HepG2 (cell line): ENCODE results near the gene CLASP1. TPM values are rescaled to one million over a fixed set of nuclear protein-coding genes. Genes with fewer than 3 reads are reported as not detected.

ENCODE experiments used
- ELF3 ChIP-seq: IDR thresholded peaks from 2 replicates; pipeline ENCODE4 v1.6.1; 2016; ENCODE audit warnings: missing genetic modification reagents, missing compliant biosample characterization
- HIVEP1 ChIP-seq: sonication (generic); formaldehyde crosslinking; IDR thresholded peaks from 2 replicates; pipeline ENCODE4 v1.4.0; 2020; ENCODE audit warnings: mild to moderate bottlenecking, missing genetic modification reagents
- HNRNPK ChIP-seq: fragments of 200-400 bp; formaldehyde crosslinking; IDR thresholded peaks from 2 replicates; pipeline ENCODE4 v1.6.1; 2018; ENCODE audit warnings: low read length, low read depth, moderate library complexity, mild to moderate bottlenecking; ENCODE audit not compliant: poor library complexity, severe bottlenecking
- KDM1A ChIP-seq: IDR thresholded peaks from 2 replicates; pipeline ENCODE4 v1.6.1; 2016; ENCODE audit warnings: missing compliant biosample characterization
- KLF9 ChIP-seq: IDR thresholded peaks from 2 replicates; pipeline ENCODE4 v1.6.1; 2016; ENCODE audit warnings: low read depth
- MBNL3 ChIP-seq: fragments of 250-450 bp; sonication (Bioruptor Pico); conservative IDR thresholded peaks from 2 replicates; pipeline ENCODE4 v1.8.0; 2022; ENCODE audit warnings: mild to moderate bottlenecking, inconsistent platforms
- MYC ChIP-seq: sonication (generic); formaldehyde crosslinking; IDR thresholded peaks from 2 replicates; pipeline ENCODE4 v1.9.0; 2021; ENCODE audit warnings: missing genetic modification reagents, borderline replicate concordance
- NBN ChIP-seq: fragments of 450-650 bp; conservative IDR thresholded peaks from 2 replicates; pipeline ENCODE4 v1.6.1; 2017
- REL ChIP-seq: sonication (generic); formaldehyde crosslinking; conservative IDR thresholded peaks from 2 replicates; pipeline ENCODE4 v1.8.0; 2022; ENCODE audit warnings: mild to moderate bottlenecking, missing genetic modification reagents, moderate library complexity
- RXRA ChIP-seq: sonication (generic); formaldehyde crosslinking; IDR thresholded peaks from 2 replicates; pipeline ENCODE4 v1.5.1; 2020; ENCODE audit warnings: missing genetic modification reagents
- SALL1 ChIP-seq: sonication (generic); formaldehyde crosslinking; IDR thresholded peaks from 2 replicates; pipeline ENCODE4 v1.8.0; 2022; ENCODE audit warnings: mild to moderate bottlenecking, missing genetic modification reagents
- SKI ChIP-seq: fragments of 450-650 bp; IDR thresholded peaks from one replicate; pipeline ENCODE4 v1.6.1; 2018; ENCODE audit warnings: mild to moderate bottlenecking; ENCODE audit not compliant: partially characterized antibody
- ZFP62 ChIP-seq: sonication (generic); formaldehyde crosslinking; IDR thresholded peaks from 2 replicates; pipeline ENCODE4 v1.4.0; 2020; ENCODE audit warnings: missing genetic modification reagents
- ZNF224 ChIP-seq: sonication (generic); formaldehyde crosslinking; IDR thresholded peaks from 2 replicates; pipeline ENCODE4 v1.5.0; 2020; ENCODE audit warnings: mild to moderate bottlenecking, missing genetic modification reagents
- ZNF431 ChIP-seq: sonication (generic); formaldehyde crosslinking; IDR thresholded peaks from 2 replicates; pipeline ENCODE4 v1.9.0; 2022; ENCODE audit warnings: missing genetic modification reagents, low read depth, mild to moderate bottlenecking, borderline replicate concordance
- ZNF572 ChIP-seq: sonication (generic); formaldehyde crosslinking; IDR thresholded peaks from 2 replicates; pipeline ENCODE4 v1.5.1; 2020; ENCODE audit warnings: mild to moderate bottlenecking, missing genetic modification reagents
- ZSCAN12 ChIP-seq: sonication (generic); formaldehyde crosslinking; IDR thresholded peaks from 2 replicates; pipeline ENCODE4 v1.9.0; 2021; ENCODE audit warnings: mild to moderate bottlenecking, missing genetic modification reagents
- polyA plus RNA-seq, 8 experiments: library from polyadenylated mRNA; depleted of rRNA in 3 of 8; stranded (reverse) in 7 of 8; unstranded in 1 of 8; fragments of >200 nt; fragmentation: Illumina TruSeq in 4 of 8; extraction: Trizol in 4 of 8; gene quantifications; 2 replicates each; pipeline versions ENCODE4 v1.2.1 to v1.2.3, GENCODE V29; 2011 to 2016; ENCODE audit warnings: low read depth in 4 of 8, missing spikeins in 1 of 8, mixed read lengths in 1 of 8; ENCODE audit not compliant: insufficient read depth in 1 of 8
- total RNA-seq, 5 experiments: library from RNA; depleted of rRNA; stranded (reverse); fragments of >200 nt; fragmentation: Illumina TruSeq; extraction: Trizol; gene quantifications; 2 replicates each; pipeline ENCODE4 v1.2.3, GENCODE V29; 2016; ENCODE audit warnings: low read depth in 1 of 5
- TF ChIP-seq, protein P1 (sequence below): sonication (generic); formaldehyde crosslinking; IDR thresholded peaks from 2 replicates; pipeline ENCODE4 v1.5.0; 2020; ENCODE audit warnings: mild to moderate bottlenecking, missing genetic modification reagents, borderline replicate concordance
- TF ChIP-seq, protein P2 (sequence below): sonication (generic); formaldehyde crosslinking; IDR thresholded peaks from 2 replicates; pipeline ENCODE4 v1.5.1; 2020; ENCODE audit warnings: mild to moderate bottlenecking, missing genetic modification reagents
- TF ChIP-seq, protein P3 (sequence below): sonication (generic); formaldehyde crosslinking; IDR thresholded peaks from 2 replicates; pipeline ENCODE4 v1.5.0; 2020; ENCODE audit warnings: missing genetic modification reagents
- TF ChIP-seq, protein P4 (sequence below): sonication (generic); formaldehyde crosslinking; IDR thresholded peaks from 2 replicates; pipeline ENCODE4 v1.4.0; 2020; ENCODE audit warnings: mild to moderate bottlenecking, missing genetic modification reagents
- TF ChIP-seq, protein P5 (sequence below): sonication (generic); formaldehyde crosslinking; IDR thresholded peaks from 2 replicates; pipeline ENCODE4 v1.4.0; 2020; ENCODE audit warnings: mild to moderate bottlenecking, missing genetic modification reagents, borderline replicate concordance

CLASP1 gene
- total and polyA plus RNA-seq, 2 of the 13 experiments (the other 11 are each of a cell fraction or from before 2014, with no cell fraction given), result 11.7 to 47.9 TPM

DNA sequence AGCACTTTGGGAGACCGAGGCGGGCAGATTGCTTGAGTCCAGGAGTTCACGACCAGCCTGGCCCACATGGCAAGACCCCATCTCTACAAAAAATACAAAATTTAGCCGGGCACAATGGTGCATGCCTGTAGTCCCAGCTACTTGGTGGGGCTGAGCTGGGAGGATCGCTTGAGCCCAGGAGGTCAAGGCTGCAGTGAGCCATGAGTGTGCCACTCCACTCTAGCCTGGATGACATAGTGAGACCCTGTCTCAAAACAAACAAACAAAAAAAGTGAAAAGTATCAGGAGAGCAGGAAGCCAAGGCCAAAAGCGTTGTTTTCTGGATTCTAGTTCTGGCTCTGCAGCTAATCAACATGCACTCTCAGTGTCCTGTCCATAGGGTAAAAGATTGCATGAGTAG, 10.7 kb upstream of the CLASP1 start (continued):
- TF ChIP-seq, protein P1, sequence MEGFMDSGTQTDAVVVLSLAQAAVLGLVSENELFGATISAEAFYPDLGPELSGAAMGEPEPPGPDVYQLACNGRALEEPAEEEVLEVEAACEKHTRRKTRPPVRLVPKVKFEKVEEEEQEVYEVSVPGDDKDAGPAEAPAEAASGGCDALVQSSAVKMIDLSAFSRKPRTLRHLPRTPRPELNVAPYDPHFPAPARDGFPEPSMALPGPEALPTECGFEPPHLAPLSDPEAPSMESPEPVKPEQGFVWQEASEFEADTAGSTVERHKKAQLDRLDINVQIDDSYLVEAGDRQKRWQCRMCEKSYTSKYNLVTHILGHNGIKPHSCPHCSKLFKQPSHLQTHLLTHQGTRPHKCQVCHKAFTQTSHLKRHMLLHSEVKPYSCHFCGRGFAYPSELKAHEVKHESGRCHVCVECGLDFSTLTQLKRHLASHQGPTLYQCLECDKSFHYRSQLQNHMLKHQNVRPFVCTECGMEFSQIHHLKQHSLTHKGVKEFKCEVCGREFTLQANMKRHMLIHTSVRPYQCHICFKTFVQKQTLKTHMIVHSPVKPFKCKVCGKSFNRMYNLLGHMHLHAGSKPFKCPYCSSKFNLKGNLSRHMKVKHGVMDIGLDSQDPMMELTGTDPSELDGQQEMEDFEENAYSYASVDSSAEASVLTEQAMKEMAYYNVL, result no peak
- TF ChIP-seq NBN (no peak), REL (no peak), ZFP62 (CRISPR knock-in tag) (no peak), ZSCAN12 (CRISPR knock-in tag) (no peak), ZNF431 (CRISPR knock-in tag) (no peak; the same call in 1 of the 2 replicates), KDM1A (CRISPR knock-in tag) (no peak), HIVEP1 (no peak), ZNF572 (CRISPR knock-in tag) (no peak), MBNL3 (no peak), ZNF224 (CRISPR knock-in tag) (no peak), RXRA (no peak), HNRNPK (no peak), ELF3 (CRISPR knock-in tag) (peak; percentile 55; the same call in 1 of the 2 replicates), SALL1 (peak; percentile 97), KLF9 (no peak), SKI (no peak), MYC (no peak)
- TF ChIP-seq, protein P2, sequence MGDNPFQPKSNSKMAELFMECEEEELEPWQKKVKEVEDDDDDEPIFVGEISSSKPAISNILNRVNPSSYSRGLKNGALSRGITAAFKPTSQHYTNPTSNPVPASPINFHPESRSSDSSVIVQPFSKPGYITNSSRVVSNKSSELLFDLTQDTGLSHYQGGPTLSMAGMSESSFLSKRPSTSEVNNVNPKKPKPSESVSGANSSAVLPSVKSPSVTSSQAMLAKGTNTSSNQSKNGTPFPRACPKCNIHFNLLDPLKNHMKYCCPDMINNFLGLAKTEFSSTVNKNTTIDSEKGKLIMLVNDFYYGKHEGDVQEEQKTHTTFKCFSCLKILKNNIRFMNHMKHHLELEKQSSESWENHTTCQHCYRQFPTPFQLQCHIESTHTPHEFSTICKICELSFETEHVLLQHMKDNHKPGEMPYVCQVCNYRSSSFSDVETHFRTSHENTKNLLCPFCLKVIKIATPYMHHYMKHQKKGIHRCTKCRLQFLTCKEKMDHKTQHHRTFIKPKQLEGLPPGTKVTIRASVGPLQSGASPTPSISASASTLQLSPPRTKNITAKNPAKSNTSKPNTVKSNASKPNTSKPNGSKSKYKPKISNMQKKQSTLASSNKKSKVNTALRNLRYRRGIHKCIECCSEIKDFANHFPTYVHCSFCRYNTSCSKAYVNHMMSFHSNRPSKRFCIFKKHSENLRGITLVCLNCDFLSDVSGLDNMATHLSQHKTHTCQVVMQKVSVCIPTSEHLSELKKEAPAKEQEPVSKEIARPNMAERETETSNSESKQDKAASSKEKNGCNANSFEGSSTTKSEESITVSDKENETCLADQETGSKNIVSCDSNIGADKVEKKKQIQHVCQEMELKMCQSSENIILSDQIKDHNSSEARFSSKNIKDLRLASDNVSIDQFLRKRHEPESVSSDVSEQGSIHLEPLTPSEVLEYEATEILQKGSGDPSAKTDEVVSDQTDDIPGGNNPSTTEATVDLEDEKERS (CRISPR knock-in tag), result 0 out of 2 replicates have a peak, but pooled peaks have one; percentile 40
- TF ChIP-seq, protein P3, sequence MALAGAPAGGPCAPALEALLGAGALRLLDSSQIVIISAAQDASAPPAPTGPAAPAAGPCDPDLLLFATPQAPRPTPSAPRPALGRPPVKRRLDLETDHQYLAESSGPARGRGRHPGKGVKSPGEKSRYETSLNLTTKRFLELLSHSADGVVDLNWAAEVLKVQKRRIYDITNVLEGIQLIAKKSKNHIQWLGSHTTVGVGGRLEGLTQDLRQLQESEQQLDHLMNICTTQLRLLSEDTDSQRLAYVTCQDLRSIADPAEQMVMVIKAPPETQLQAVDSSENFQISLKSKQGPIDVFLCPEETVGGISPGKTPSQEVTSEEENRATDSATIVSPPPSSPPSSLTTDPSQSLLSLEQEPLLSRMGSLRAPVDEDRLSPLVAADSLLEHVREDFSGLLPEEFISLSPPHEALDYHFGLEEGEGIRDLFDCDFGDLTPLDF (CRISPR knock-in tag), result no peak
- TF ChIP-seq, protein P4, sequence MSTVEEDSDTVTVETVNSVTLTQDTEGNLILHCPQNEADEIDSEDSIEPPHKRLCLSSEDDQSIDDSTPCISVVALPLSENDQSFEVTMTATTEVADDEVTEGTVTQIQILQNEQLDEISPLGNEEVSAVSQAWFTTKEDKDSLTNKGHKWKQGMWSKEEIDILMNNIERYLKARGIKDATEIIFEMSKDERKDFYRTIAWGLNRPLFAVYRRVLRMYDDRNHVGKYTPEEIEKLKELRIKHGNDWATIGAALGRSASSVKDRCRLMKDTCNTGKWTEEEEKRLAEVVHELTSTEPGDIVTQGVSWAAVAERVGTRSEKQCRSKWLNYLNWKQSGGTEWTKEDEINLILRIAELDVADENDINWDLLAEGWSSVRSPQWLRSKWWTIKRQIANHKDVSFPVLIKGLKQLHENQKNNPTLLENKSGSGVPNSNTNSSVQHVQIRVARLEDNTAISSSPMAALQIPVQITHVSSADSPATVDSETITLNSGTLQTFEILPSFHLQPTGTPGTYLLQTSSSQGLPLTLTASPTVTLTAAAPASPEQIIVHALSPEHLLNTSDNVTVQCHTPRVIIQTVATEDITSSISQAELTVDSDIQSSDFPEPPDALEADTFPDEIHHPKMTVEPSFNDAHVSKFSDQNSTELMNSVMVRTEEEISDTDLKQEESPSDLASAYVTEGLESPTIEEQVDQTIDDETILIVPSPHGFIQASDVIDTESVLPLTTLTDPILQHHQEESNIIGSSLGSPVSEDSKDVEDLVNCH, result no peak
- TF ChIP-seq, protein P5, sequence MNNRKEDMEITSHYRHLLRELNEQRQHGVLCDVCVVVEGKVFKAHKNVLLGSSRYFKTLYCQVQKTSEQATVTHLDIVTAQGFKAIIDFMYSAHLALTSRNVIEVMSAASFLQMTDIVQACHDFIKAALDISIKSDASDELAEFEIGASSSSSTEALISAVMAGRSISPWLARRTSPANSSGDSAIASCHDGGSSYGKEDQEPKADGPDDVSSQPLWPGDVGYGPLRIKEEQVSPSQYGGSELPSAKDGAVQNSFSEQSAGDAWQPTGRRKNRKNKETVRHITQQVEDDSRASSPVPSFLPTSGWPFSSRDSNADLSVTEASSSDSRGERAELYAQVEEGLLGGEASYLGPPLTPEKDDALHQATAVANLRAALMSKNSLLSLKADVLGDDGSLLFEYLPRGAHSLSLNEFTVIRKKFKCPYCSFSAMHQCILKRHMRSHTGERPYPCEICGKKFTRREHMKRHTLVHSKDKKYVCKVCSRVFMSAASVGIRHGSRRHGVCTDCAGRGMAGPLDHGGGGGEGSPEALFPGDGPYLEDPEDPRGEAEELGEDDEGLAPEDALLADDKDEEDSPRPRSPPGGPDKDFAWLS, result no peak
